HuH-7.5 (cell line): ENCODE results near the gene MAP4K1.
"Not testable (repeated sequence)": the region's sequence is repeated elsewhere in the genome, so short reads cannot be mapped to it uniquely, and the experiment has no call there.

ENCODE experiments used
- DNase-seq: peaks from one replicate; pipeline ENCODE4 v3.0.0; 2011; ENCODE audit warnings: low spot score

The MAP4K1 gene

DNA sequence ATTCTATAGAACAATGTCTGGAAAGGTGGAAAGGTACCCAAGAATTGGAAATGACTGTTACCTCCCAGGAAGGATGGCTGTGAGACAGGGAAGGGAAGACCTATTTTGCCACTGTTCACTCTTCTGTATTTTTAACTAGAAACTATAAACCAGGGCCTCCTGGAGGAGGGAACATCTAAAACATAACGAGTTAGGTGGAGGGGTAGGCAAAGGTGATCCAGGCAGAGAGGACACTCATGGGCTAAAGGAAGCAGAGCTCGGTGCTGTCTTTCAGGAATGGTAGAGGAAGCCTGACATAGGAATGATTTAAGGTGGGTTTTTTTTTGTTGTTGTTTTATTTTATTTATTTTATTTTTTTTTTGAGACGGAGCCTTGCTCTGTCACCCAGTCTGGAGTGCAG is 7.1 kb upstream of the MAP4K1 start:
- no peak for DNase-seq

GRCh38 chr19:38619361-38620174 is 1.8 kb upstream of the MAP4K1 start:
- no peak for DNase-seq

DNA sequence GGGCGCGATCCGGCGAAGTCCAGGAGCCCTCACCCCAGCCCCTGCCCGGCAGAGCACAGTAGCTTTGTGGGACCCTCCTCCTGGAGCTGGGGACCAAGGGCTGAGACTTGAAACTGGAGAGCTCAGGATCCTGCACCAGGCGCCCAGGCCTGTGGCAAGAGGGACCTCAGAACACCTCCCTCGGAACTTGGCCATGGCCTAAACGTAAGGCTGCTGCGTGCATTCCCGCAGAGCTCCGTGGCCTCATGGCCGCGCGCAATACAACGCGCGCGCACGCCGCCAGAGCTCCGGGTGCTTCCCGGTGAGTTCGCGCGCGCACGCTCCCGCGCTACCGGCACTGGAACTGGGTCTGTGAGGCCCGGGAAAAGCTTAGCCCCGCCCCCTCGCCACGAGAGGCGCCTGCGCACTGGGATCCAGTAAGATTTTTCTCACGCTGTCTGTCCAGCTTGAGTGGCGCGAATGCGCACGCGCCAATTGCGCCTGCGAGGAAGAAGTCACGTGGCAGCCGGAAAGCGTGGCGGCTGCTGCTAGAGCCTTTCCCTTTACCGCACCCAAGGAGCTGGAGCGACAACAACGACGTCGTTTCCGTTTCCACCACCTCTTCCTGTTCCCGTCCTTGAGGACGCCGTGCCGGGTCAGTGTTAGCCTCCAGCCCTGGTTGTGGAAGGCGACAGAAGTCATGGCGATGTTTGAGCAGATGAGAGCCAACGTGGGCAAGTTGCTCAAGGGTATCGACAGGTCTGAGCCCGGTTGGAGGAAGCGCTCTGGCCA is 1.0 kb upstream of the MAP4K1 start, which contains the start of gene EIF3K:
Gene EIF3K (plus strand): TSS at position 599 of the 771 bp plus-strand sequence. CDS start 81 bp downstream, at position 680.
- DNase-seq = peak; percentile 97

DNA sequence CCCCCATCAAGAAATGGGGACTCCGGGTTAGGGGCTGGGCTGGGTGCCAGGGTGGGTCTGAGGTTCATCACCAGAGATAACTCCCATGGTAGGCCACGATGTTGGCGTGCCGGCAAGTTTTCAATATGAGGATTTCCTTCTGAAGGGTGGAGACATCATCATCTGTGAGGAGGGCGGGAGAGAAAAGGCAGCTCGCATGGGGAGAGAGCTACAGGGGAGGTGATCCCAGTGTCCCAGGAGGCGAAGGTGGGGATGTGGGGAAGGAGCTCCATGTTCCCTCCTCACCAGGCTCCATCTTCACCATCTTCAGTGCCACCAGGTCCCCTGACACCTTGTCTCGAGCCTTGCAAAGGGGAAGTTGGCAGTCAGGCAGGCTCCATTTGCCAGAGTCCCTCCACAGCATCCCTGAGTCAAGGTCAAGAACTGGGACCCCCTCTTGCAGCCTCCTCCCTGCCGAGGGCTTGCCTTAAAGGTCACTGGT is 430 bp downstream of the MAP4K1 start:
- no peak for DNase-seq

GRCh38 chr19:38616265-38616664 is 1.5 kb downstream of the MAP4K1 start:
- no peak for DNase-seq

GRCh38 chr19:38615007-38615581 is 2.7 kb downstream of the MAP4K1 start:
- no peak for DNase-seq

DNA sequence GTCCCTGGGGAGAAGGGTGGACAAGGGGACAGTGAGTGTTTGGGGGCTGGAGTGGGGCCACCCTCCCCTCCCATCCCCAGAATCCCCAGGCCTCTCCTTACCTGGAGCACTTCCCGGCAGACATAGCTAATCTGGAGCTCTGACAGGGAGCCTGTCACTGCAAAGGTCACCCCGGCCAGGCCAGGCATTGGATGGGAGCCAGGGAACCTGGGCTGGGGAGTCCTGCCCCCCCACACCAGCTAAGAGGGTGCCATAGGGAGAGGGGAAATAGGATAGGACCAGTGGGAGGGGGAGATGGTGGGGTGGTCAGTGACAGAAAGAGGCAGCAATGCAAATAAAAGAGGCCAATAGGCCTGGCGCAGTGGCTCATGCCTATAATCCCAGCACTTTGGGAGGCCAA is 3.5 kb downstream of the MAP4K1 start:
- DNase-seq = no peak

- DNase-seq = no peak
These were observed 11.6 kb downstream of the MAP4K1 start for GRCh38 chr19:38606131-38606530.

DNA sequence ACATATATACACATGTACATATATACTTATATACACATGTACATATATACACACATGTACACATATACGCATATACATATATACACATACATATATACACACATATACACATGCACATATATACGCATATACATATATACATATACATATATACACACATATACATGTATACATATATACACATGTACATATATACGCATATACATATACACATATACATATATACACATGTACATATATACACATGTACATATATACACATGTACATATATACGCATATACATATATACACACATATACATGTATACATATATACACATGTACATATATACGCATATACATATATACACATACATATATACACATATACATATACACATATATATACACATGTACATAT is 14.9 kb downstream of the MAP4K1 start:
- DNase-seq = not testable (repeated sequence)

- no peak for DNase-seq
These were observed 18.0 kb downstream of the MAP4K1 start for GRCh38 chr19:38599722-38600121.

DNA sequence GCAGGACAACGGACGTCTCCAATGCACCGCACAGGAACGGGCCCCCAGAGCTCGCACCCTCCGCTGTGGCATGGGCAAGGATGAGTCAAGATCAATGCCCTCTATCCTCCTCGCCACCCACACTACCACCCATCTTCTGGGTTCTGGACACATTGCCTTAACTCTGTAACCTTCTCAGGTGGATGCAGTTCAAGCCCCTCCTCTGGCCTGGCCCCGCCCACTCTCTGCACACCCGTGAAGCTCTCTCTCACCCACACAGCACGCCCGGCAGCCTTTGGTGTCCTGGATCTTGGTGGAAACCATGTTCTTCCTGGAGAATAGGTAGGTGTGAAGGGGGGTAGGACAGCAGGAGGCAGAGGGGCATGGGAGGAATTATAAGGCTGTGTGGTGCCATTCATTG is 20.7 kb downstream of the MAP4K1 start:
- no peak for DNase-seq

DNA sequence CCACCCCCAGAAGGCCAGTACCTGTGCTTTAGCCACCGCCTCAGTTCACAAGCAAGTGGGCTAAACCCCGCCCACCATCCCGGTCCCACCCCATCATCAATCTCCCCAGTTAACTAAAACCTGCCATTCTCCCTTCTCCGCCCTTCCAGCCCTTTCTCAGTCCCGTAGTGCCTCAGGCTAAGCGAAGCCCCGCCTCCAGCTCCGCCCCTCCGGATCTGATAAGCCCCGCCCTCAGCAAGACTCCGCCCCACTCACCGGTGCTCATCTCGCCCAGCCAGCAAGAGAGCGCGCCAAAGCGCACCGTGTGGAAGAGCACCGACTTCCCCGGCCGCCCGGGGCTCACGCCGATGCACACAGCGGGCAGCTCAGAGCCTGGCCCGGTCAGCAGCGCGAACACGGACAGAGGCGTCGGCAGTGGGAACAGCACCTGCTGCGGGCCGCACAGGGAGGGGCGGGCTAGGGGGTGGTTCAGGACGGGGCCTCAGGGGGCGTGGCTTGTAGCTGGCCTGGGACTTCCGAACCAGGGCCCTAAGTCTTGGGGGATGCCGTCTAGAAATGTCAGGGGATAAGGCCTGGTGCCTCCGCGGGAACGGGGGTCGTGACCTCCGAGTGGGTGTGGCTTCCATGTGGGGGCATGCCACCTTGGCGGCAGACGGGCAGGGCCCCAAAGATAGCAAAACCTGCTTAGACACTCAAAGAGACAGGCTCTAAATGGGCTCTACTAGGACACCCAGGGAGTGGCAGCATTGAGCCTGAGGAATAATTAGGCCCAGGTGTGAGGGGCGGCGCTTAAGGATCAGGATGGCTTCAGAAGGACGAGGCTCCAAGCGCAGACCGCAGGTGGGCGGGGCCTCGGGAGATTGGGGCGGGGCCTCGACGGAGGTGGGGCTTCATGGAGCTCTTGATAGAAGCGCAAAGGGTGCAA is 21.4 kb downstream of the MAP4K1 start:
- DNase-seq = peak; percentile 59

- DNase-seq = peak; percentile 54
These were observed 24.8 kb downstream of the MAP4K1 start for GRCh38 chr19:38592940-38593339.

DNA sequence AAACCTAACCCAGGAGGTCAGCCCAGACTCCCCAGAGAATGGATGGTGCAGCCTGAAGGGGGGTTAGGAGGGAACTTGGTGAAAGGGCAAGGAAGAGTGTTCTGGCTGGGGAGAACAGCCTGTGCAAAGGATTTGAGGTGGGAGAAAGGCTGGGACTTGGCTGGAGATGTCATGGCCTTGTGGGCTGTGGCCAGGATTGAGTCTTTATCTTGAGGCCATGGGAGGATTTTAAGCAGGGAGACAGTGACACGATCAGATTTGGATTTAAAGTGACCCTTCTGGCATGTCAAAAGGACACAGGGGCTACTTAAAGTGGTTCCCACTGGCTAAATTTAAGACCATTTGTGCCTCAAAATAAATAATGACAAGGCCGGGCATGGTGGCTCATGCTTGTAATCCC is 29.7 kb downstream of the MAP4K1 start:
- DNase-seq = no peak

- no peak for DNase-seq
These were observed 30.2 kb downstream of the MAP4K1 start for GRCh38 chr19:38587562-38587961.

GRCh38 chr19:38583985-38584305 is 33.8 kb downstream of the MAP4K1 start:
- DNase-seq = no peak

GRCh38 chr19:38583219-38583984 is 34.4 kb downstream of the MAP4K1 start:
- DNase-seq = no peak

DNA sequence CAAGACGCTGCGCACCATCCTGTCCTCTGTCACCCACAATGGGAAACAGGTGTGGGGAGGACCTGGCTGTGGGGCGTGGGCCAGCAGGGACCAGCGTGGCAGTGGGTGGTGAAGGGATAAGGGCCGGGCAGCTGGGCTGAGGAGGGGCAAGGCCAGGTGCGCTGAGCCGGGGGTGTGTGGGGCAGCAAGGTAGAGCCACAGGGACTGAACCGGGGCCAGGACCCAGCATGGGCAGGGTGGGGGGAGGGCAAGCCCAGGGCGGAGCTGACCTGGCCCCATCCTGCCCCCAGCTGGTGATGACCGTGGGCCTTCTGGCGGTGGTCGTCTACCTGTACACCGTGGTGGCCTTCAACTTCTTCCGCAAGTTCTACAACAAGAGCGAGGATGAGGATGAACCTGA is 37.7 kb downstream of the MAP4K1 start:
- no peak for DNase-seq

- not testable (repeated sequence) for DNase-seq
These were observed 38.4 kb downstream of the MAP4K1 start for GRCh38 chr19:38579304-38579703.

DNA sequence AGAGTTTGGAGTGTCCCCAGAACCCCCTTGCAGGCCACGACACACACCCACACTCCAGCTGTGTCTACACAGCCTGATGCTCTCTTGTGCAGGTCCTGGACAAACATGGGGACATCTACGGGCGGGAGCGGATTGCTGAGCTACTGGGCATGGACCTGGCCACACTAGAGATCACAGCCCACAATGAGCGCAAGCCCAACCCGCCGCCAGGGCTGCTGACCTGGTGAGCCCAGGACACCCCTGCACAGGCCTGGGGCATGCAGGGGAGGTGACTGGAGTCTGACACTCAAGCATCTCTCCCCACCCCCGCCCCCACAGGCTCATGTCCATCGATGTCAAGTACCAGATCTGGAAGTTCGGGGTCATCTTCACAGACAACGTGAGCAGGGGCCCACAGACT is 39.9 kb downstream of the MAP4K1 start:
- no peak for DNase-seq

- DNase-seq = no peak
These were observed 46.1 kb downstream of the MAP4K1 start for GRCh38 chr19:38571682-38572081.
